Neural progenitor cell (in vitro differentiated cells): ENCODE measurements around the gene GP9.

ENCODE experiments used
- CTCF ChIP-seq: fragments of 200-600 bp; sonication (generic); IDR thresholded peaks from 2 replicates; pipeline ENCODE4 v1.5.1; 2017; ENCODE audit warnings: antibody characterized with exemption, mild to moderate bottlenecking
- EZH2 ChIP-seq: fragments of 200-600 bp; sonication (generic); IDR thresholded peaks from 2 replicates; pipeline ENCODE4 v1.6.1; 2017; ENCODE audit warnings: antibody characterized with exemption, mild to moderate bottlenecking, moderate library complexity

GRCh38 chr3:129013491-129013891, 47.1 kb upstream of the GP9 start:
- TF ChIP-seq CTCF (no peak), EZH2 (no peak)
